Ectodermal cell (in vitro differentiated cells): ENCODE results near the gene ALOX5AP.
"Not testable (repeated sequence)": the region's sequence is repeated elsewhere in the genome, so short reads cannot be mapped to it uniquely, and the experiment has no call there.

Experiments
- H3K27ac ChIP-seq: 2 replicates; pipeline ENCODE4 v1.7.0; 2013; ENCODE audit warnings: mild to moderate bottlenecking, low read depth, low read length; ENCODE audit not compliant: insufficient read depth, poor library complexity, severe bottlenecking
- H3K27me3 ChIP-seq: 2 replicates; pipeline ENCODE4 v1.7.0; 2013; ENCODE audit warnings: mild to moderate bottlenecking, low read length; ENCODE audit not compliant: insufficient read depth, control insufficient read depth, poor library complexity, severe bottlenecking
- H3K36me3 ChIP-seq: one replicate; pipeline ENCODE4 v1.7.0; 2013; ENCODE audit warnings: low read length; ENCODE audit not compliant: control insufficient read depth, insufficient read depth
- H3K4me1 ChIP-seq: one replicate; pipeline ENCODE4 v1.7.0; 2013; ENCODE audit warnings: low read length; ENCODE audit not compliant: control insufficient read depth, insufficient read depth
- H3K4me3 ChIP-seq: 2 replicates; pipeline ENCODE4 v1.7.0; 2013; ENCODE audit warnings: low read depth, low read length, control low read depth; ENCODE audit not compliant: insufficient read depth
- H3K9me3 ChIP-seq: 2 replicates; pipeline ENCODE4 v1.7.0; 2013; ENCODE audit warnings: mild to moderate bottlenecking, low read length, moderate library complexity; ENCODE audit not compliant: control insufficient read depth
- WGBS, 2 experiments: methylation state at CpG; one replicate each; pipeline ENCODE4 v1.1.7; 2013; ENCODE audit warnings: missing lambda C conversion rate in 2 of 2; 5-methylcytosine and 5-hydroxymethylcytosine counted together

Gene ALOX5AP

DNA sequence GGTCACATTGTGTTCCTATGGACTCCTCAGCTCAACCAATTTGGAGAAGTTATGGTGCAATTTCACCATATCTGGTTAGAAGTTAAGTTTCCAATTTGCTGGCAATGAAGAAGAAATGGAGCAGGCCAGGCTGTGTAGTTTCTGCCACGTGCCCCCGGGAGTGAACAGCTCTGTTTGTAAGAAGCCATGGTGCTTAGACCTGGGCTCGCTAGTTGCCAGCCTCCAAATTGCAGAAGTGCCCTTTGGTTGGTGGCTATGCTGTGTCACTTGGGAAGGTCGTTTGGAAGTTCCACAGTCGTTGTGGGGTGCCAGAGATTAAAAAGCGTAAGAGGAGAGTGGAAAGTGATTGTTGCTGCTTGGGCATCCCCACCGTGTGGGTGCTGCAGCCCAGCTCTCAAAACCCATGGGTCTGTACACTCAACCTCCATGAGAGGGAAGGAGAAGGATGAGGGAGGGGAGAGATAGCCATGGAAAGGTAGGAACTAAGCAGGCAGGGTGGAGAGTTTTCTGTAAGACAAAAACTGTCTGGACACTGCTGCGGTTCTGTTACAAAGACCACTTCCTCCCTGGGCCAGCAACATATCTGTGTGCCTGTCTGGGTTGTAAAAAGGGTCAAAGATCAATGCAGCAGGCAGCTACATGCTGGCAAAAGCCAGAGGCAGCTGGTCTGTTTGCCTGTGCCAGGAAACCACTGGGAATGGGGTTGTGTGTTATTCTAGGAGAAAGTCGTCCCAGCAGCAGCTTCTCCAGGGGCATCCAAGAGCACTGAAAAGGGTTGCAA is 10.8 kb downstream of the ALOX5AP start:
- Histone ChIP-seq H3K4me1 (no peaks in the 10 kb centered on the region), H3K27ac (no peak overlapping the region), H3K4me3 (no peak overlapping the region), H3K36me3 (no peaks in the 10 kb centered on the region), H3K27me3 (no peaks in the 10 kb centered on the region), H3K9me3 (no peaks in the 10 kb centered on the region)
- WGBS, 2 experiments, result 85% methylated on average over 9 of the region's 9 CpGs

DNA sequence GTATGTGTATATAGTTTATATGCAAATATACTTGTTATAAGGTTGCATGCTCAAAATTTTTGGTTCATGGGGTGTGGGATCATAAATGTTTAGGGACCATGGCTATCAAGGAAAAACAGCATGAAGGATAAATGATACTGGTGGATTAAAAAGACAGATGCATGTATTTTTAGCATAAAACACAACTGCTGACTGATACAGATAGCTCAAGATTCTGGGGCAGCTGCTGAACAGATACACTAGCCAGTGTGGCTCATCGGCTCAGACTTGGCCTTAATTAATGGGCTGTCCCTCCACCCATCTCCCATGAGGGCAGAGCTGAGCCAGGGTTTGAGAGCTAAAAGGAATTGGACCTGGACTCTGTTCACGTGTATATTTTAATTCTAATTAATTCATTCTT is 11.4 kb downstream of the ALOX5AP start:
- WGBS, 2 experiments, result 93 to 100% methylated on average over 2 of the region's 2 CpGs
- Histone ChIP-seq H3K4me1 (no peaks in the 10 kb centered on the region), H3K27me3 (no peaks in the 10 kb centered on the region), H3K4me3 (no peak overlapping the region), H3K27ac (no peak overlapping the region), H3K9me3 (no peaks in the 10 kb centered on the region), H3K36me3 (no peaks in the 10 kb centered on the region)

DNA sequence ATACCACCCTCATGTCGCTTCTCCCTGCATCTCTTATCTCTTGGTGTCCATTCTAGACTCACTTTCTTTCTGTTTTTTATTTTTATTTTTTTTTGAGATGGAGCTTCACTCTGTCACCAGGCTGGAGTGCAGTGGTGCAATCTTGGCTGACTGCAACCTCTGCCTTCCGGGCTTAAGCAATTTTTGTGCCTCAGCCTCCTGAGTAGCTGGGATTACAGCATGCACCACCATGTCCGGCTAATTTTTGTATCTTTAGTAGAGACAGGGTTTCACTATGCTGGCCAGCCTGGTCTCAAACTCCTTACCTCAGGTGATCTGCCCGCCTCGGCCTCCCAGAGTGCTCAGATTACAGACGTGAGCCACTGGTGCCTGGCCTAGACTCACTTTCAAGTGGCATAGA is 12.5 kb downstream of the ALOX5AP start:
- not testable (repeated sequence) for H3K9me3 ChIP-seq, H3K36me3 ChIP-seq, H3K4me1 ChIP-seq, H3K27ac ChIP-seq, H3K4me3 ChIP-seq, H3K27me3 ChIP-seq
- WGBS, 2 experiments, result 88 to 95% methylated on average over 6 of the region's 6 CpGs

- Histone ChIP-seq H3K27me3 (no peaks in the 10 kb centered on the region), H3K4me3 (no peak overlapping the region), H3K27ac (no peak overlapping the region), H3K9me3 (no peaks in the 10 kb centered on the region), H3K4me1 (no peaks in the 10 kb centered on the region), H3K36me3 (no peaks in the 10 kb centered on the region)
- WGBS, 2 experiments, result 85 to 91% methylated on average over 2 of the region's 2 CpGs
These were observed 13.4 kb downstream of the ALOX5AP start for GRCh38 chr13:30748717-30749116.

GRCh38 chr13:30750036-30750435 is 14.7 kb downstream of the ALOX5AP start:
- Histone ChIP-seq H3K27me3 (no peaks in the 10 kb centered on the region), H3K36me3 (no peaks in the 10 kb centered on the region), H3K27ac (no peak overlapping the region), H3K9me3 (no peaks in the 10 kb centered on the region), H3K4me1 (no peaks in the 10 kb centered on the region), H3K4me3 (no peak overlapping the region)
- WGBS, 2 experiments, result 92 to 95% methylated on average over 4 of the region's 4 CpGs

GRCh38 chr13:30751183-30751933 is 16.0 kb downstream of the ALOX5AP start:
- Histone ChIP-seq H3K9me3 (no peaks in the 10 kb centered on the region), H3K27ac (no peak overlapping the region), H3K4me3 (no peak overlapping the region), H3K27me3 (no peaks in the 10 kb centered on the region), H3K36me3 (no peaks in the 10 kb centered on the region), H3K4me1 (no peaks in the 10 kb centered on the region)
- whole genome bisulfite sequencing, 2 experiments, result 92 to 93% methylated on average over 8 of the region's 8 CpGs

DNA sequence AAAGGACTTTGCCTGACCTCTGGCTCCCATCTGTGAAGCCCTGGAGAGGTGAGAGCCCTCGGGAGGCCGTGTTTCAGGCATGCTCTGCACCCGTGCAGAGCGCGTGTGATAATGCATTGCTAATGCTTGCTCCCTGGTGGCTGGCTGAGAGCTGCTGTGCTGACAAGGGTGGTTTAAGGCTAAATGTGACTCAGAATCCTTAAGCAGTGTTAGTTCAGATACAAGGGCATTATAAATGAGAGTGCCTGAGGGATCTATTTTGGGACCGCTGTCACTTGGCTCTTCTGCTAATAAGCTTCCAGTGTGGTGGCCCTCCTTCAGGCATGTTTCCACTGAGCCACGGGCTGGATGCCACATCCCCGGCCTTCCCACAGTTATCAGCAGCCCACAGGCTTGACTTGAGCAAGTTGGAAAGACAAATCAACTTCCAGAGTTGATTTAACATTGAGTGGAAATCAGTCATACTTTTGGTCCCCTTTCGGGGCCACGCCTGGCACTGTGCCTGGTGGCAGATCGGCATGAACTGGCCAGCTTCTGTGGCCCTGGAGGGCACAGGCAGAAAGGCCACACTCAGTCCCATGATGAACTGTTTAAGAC is 17.0 kb downstream of the ALOX5AP start:
- H3K27ac ChIP-seq, result no peak overlapping the region

DNA sequence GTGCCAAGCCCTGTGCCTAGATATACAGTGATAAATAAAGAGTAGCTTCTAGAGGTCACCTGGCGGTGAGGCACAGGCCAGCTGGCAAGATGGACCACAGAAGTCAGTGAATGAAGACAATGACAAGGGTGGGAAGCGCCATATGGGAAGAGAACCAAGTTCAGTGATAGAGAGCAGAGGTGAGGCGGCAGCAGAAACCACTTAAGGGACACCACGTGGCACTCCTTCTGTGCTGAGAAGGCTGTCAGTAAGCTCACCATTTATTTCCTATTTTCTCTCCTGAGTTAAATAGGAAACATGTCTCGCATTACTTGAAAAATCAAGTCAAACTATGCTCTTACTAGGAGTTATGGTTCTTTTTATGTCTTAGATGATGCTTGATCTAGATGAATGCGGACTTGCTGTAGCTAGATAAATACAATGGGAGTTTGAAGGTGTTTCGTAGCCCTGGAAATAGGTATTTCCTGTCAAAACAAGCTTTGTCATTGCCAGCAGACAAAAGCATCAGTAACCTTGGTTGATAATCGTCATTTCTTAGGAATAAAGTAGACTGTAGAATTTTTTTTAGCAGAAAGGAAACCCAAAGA is 17.8 kb downstream of the ALOX5AP start:
- Histone ChIP-seq H3K9me3 (no peaks in the 10 kb centered on the region), H3K36me3 (no peaks in the 10 kb centered on the region), H3K27ac (no peak overlapping the region), H3K4me3 (no peak overlapping the region), H3K27me3 (no peaks in the 10 kb centered on the region), H3K4me1 (no peaks in the 10 kb centered on the region)
- 93 to 96% methylated on average over 8 of the region's 8 CpGs for WGBS, 2 experiments

More for the DNA sequence above, 17.0 kb downstream of the ALOX5AP start:
- Histone ChIP-seq H3K4me3 (no peak overlapping the region), H3K9me3 (no peaks in the 10 kb centered on the region), H3K36me3 (no peaks in the 10 kb centered on the region), H3K4me1 (no peaks in the 10 kb centered on the region), H3K27me3 (no peaks in the 10 kb centered on the region)
- 94 to 95% methylated on average over 11 of the region's 11 CpGs for WGBS, 2 experiments

GRCh38 chr13:30755678-30756077 is 20.3 kb downstream of the ALOX5AP start:
- no peaks in the 10 kb centered on the region for H3K9me3 ChIP-seq
- no peaks in the 10 kb centered on the region for H3K27me3 ChIP-seq
- H3K36me3 ChIP-seq, result no peaks in the 10 kb centered on the region
- WGBS, 2 experiments, result 93% methylated on average over 12 of the region's 12 CpGs
- no peak overlapping the region for H3K27ac ChIP-seq
- no peaks in the 10 kb centered on the region for H3K4me1 ChIP-seq
- H3K4me3 ChIP-seq, result no peak overlapping the region
